ENCODE data around the gene COMMD3. TPM values are rescaled to one million over a fixed set of nuclear protein-coding genes. Genes with fewer than 3 reads are reported as not detected.

Gene COMMD3
- total RNA-seq, 1 experiment from 2014 or later = 2.4 TPM

GRCh38 chr10:22366435-22366703 lies 50.2 kb downstream of the COMMD3 start:
- Mint-ChIP-seq H3K27me3 (ENCODE audit: low read depth) (no peaks in the 10 kb centered on the region; the same call in 1 of the 2 replicates), H3K36me3 (ENCODE audit: insufficient read depth in 1 of 3, low read depth in 3 of 3) (no peaks in the 10 kb centered on the region), H3K9me3 (no peaks in the 10 kb centered on the region), H3K4me3 (no peak overlapping the region), H3K27ac (no peak overlapping the region), H3K4me1 (no peaks in the 10 kb centered on the region)
- Histone ChIP-seq H3K23ac (ENCODE audit: insufficient read length, low read depth, low read length) (no peak overlapping the region), H2BK5ac (ENCODE audit: insufficient read length, low read length) (no peak overlapping the region), H2BK12ac (ENCODE audit: insufficient read length, low read depth, low read length) (no peak overlapping the region), H2BK120ac (ENCODE audit: low read depth, low read length, poor library complexity, severe bottlenecking) (no peak overlapping the region), H3K4me2 (ENCODE audit: insufficient read depth, insufficient read length, low read length) (no peak overlapping the region), H3K9ac (ENCODE audit: extremely low read depth, insufficient read length, low read length) (no peak overlapping the region), H3K4ac (ENCODE audit: low read depth, low read length) (no peak overlapping the region), H2AK5ac (ENCODE audit: insufficient read length, low read length) (no peak overlapping the region), H3K56ac (ENCODE audit: insufficient read length, low read depth, low read length) (no peak overlapping the region), H4K8ac (replicated peaks; ENCODE audit: insufficient read length, low read depth, low read length) (no peak overlapping the region), H4K20me1 (ENCODE audit: control insufficient read depth, insufficient read depth, insufficient read length) (no peaks in the 10 kb centered on the region), H3K27ac (ENCODE audit: insufficient read length, low read depth, low read length) (no peak overlapping the region), H2BK15ac (ENCODE audit: low read depth, low read length) (no peak overlapping the region), H3T11ph (ENCODE audit: low read length) (no peak overlapping the region), H3K9me3 (ENCODE audit: control insufficient read depth, low read depth, low read length) (no peaks in the 10 kb centered on the region), H3K14ac (ENCODE audit: insufficient read depth, low read length) (no peak overlapping the region), H3K23me2 (ENCODE audit: insufficient read length, low read depth, low read length, poor library complexity, severe bottlenecking) (no peaks in the 10 kb centered on the region), H3K18ac (ENCODE audit: insufficient read length, low read depth, low read length) (no peak overlapping the region), H2AFZ (ENCODE audit: low read length) (no peak overlapping the region), H3K79me1 (ENCODE audit: insufficient read depth, low read depth, low read length, poor library complexity, severe bottlenecking) (no peaks in the 10 kb centered on the region), H2BK20ac (ENCODE audit: low read depth, low read length, poor library complexity, severe bottlenecking) (no peak overlapping the region), H3K79me2 (ENCODE audit: insufficient read depth, low read length) (no peaks in the 10 kb centered on the region), H4K5ac (ENCODE audit: insufficient read length, low read depth, low read length) (no peak overlapping the region), H3K4me1 (ENCODE audit: insufficient read depth, low read length) (no peaks in the 10 kb centered on the region), H4K91ac (ENCODE audit: insufficient read length, low read depth, low read length) (no peak overlapping the region), H3K27me3 (ENCODE audit: insufficient read depth, low read length) (no peaks in the 10 kb centered on the region)
- no peak for TF ChIP-seq CTCF (conservative IDR thresholded peaks at IDR 0.05)
- no peak for DNase-seq

Data from H9 (cell line).